Esophagus squamous epithelium (tissue), 4 donors: Measurements from ENCODE around the gene ACHE.

Source experiments
- POLR2A ChIP-seq, 4 donors: fragments of 450-650 bp; IDR thresholded peaks; one replicate each; pipeline ENCODE4 v1.6.1; 2017; ENCODE audit warnings: antibody characterized with exemption in 4 of 4, mild to moderate bottlenecking in 4 of 4, moderate library complexity in 3 of 4
- TF ChIP-seq, protein P1 (sequence below), 6 experiments: fragments of 450-650 bp in 4 of 6; fragments of 200-600 bp in 2 of 6; sonication (generic) in 2 of 6; IDR thresholded peaks; one replicate each; pipeline ENCODE4 v1.5.1; 2016 to 2019; ENCODE audit warnings: antibody characterized with exemption in 6 of 6, mild to moderate bottlenecking in 4 of 6, moderate library complexity in 4 of 6

DNA sequence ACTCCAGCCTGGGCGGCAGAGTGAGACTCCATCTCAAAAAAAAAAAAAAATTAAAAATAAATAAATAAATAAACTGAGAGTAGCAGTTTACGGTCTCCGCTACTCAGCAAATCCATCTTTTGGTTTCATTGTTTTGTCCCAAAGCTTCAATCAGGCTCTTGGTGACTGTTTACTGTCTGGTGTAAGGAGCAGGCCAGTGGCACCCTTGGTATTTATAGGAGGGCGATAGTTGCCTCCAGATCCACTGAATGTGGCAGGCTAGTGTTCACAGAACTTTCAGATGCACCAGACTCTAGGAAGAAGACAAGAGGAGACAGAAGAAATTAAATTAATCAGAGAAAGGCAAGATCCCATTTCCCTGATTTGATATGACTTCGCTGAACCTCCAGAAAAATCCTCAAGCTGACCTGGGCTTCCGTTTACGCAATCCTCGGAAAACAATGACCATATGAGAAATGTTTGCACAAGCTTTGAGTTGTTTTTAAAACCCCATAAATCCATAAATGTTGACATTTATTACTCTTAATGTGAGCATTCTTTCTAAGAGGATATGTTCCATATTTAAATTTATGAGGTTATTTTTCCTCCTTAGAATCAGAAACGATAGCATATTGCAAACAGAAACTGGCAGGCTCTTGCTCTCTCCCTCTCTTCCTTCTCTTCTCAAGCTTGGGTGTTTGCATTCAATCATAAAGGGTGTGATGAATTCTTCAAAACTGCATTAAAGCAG is 46.5 kb upstream of the ACHE start:
- TF ChIP-seq, protein P1, sequence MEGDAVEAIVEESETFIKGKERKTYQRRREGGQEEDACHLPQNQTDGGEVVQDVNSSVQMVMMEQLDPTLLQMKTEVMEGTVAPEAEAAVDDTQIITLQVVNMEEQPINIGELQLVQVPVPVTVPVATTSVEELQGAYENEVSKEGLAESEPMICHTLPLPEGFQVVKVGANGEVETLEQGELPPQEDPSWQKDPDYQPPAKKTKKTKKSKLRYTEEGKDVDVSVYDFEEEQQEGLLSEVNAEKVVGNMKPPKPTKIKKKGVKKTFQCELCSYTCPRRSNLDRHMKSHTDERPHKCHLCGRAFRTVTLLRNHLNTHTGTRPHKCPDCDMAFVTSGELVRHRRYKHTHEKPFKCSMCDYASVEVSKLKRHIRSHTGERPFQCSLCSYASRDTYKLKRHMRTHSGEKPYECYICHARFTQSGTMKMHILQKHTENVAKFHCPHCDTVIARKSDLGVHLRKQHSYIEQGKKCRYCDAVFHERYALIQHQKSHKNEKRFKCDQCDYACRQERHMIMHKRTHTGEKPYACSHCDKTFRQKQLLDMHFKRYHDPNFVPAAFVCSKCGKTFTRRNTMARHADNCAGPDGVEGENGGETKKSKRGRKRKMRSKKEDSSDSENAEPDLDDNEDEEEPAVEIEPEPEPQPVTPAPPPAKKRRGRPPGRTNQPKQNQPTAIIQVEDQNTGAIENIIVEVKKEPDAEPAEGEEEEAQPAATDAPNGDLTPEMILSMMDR (IDR thresholded peaks at IDR 0.05): no peak
- no peak for TF ChIP-seq POLR2A (IDR thresholded peaks at IDR 0.05)
